Activated naive CD8-positive, alpha-beta T cell treated with anti-CD3 and anti-CD28 coated beads for 36 hours (primary cell): ENCODE measurements around the gene RPRD2. TPM values are rescaled to one million over a fixed set of nuclear protein-coding genes. Genes with fewer than 3 reads are reported as not detected.

Experiments
- DNase-seq: peaks from one replicate; pipeline ENCODE4 v3.0.0; 2021
- H3K27ac Mint-ChIP-seq: one replicate; pipeline ENCODE4 v1.8.0; 2022; ENCODE audit warnings: mild to moderate bottlenecking, moderate library complexity, mixed read lengths
- H3K27me3 Mint-ChIP-seq: one replicate; pipeline ENCODE4 v1.8.0; 2022; ENCODE audit warnings: mild to moderate bottlenecking, mixed read lengths
- H3K36me3 Mint-ChIP-seq: one replicate; pipeline ENCODE4 v1.8.0; 2021; ENCODE audit warnings: mild to moderate bottlenecking, mixed read lengths
- H3K4me1 Mint-ChIP-seq: one replicate; pipeline ENCODE4 v1.8.0; 2021; ENCODE audit warnings: mixed read lengths
- H3K4me3 Mint-ChIP-seq: one replicate; pipeline ENCODE4 v1.8.0; 2022; ENCODE audit warnings: mild to moderate bottlenecking, moderate library complexity, mixed read lengths
- H3K9me3 Mint-ChIP-seq: one replicate; pipeline ENCODE4 v1.8.0; 2022; ENCODE audit warnings: mixed read lengths
- total RNA-seq, 2 experiments: library from RNA; stranded (reverse); gene quantifications; one replicate each; pipeline ENCODE4 v1.2.3, GENCODE V29; 2021

Gene RPRD2
- total RNA-seq, 2 experiments from 2014 or later = 21.7 to 22.8 TPM

- H3K27me3 Mint-ChIP-seq = no peaks in the 10 kb centered on the region
- no peak for DNase-seq
- no peak overlapping the region for H3K4me3 Mint-ChIP-seq
- H3K9me3 Mint-ChIP-seq = no peaks in the 10 kb centered on the region
- H3K4me1 Mint-ChIP-seq = peaks cover 53% of the 10 kb centered on the region
- no peak overlapping the region for H3K27ac Mint-ChIP-seq
- H3K36me3 Mint-ChIP-seq = no peaks in the 10 kb centered on the region
Observed at GRCh38 chr1:150409504-150410362, 45.8 kb downstream of the RPRD2 start.

DNA sequence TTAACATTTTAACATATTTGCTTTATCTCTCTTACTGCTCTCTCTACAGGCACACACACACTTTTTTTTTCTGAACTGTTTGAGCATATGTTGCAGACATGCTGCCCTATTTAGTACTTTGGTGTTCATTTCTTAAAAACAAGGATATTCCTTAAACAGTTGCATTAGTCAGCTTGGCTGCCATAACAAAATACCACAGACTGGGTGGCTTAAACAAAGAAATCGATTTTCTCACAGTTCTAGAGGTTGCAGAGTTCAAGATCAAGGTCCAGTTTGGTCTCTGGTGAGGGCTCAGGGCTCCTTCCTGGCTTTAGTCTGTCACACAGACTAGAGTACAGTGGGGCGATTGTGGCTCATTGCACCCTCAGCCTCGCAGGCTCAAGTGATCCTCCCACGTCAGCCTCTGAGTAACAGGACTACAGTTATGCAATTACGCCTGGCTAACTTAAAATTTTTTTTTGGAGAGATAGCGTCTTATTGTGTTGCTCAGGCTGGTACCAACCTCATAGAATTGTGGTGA is 46.7 kb downstream of the RPRD2 start:
- H3K9me3 Mint-ChIP-seq = no peaks in the 10 kb centered on the region
- H3K36me3 Mint-ChIP-seq = no peaks in the 10 kb centered on the region
- DNase-seq = no peak
- H3K4me3 Mint-ChIP-seq = no peak overlapping the region
- H3K27ac Mint-ChIP-seq = no peak overlapping the region
- H3K4me1 Mint-ChIP-seq = peaks cover 50% of the 10 kb centered on the region
- no peaks in the 10 kb centered on the region for H3K27me3 Mint-ChIP-seq

DNA sequence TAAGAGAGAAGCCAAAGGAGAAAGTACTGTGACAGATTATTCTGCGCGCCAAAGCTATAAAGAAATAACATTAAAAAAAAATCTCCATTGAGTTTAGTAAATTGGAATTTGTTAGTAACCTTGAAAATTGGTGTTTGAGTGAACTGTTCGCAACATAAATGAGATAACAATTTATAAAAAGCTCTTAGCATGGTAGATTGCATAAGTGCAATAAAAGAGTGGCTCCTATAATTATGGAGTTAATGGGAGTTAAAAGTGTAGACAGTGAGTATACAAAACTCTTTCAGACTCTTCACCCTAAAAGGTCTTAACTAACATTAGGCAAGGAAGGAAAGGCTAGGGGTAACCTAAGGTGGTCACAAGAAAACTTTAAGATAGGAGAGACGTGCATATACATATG is 50.6 kb downstream of the RPRD2 start:
- Mint-ChIP-seq H3K27ac (no peak overlapping the region), H3K4me3 (no peak overlapping the region), H3K36me3 (peaks cover 14% of the 10 kb centered on the region), H3K9me3 (no peaks in the 10 kb centered on the region), H3K27me3 (no peaks in the 10 kb centered on the region), H3K4me1 (peaks cover 48% of the 10 kb centered on the region)
- DNase-seq = no peak

- no peak overlapping the region for H3K27ac Mint-ChIP-seq
- no peaks in the 10 kb centered on the region for H3K27me3 Mint-ChIP-seq
- H3K9me3 Mint-ChIP-seq = no peaks in the 10 kb centered on the region
- H3K36me3 Mint-ChIP-seq = peaks cover 16% of the 10 kb centered on the region
- peaks cover 37% of the 10 kb centered on the region for H3K4me1 Mint-ChIP-seq
- H3K4me3 Mint-ChIP-seq = no peak overlapping the region
- no peak for DNase-seq
Observed at GRCh38 chr1:150415800-150416199, 51.9 kb downstream of the RPRD2 start.

DNA sequence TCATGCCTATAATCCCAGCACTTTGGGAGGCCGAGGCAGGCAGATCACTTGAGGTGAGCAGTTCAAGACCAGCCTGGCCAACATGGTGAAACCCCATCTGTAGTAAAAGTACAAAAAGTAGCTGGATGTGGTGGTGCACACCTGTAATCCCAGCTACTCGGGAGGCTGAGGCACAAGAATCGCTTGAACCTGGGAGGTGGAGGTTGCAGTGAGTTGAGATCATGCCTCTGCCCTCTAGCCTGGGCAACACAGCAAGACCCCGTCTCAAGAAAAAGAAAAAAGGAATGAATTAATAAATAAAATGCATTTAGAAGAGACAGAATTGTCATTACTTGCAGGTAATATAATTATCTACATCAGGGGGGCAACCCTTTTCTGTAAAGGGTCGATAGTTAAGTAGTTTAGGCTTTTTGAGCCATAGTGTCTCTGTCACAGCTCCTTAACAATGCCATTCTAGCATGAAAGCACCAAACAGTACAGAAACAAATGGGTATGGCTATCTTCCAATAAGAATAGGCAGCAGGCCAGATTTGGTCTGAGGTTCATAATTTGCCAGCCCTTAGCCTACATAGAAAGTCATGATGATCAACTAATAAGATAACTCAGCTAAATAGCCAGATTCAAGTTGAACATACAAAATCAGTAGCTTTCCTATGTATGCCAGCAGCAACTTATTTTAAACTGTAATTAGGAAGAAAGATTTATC is 56.8 kb downstream of the RPRD2 start:
- H3K36me3 Mint-ChIP-seq = peaks cover 16% of the 10 kb centered on the region
- no peak overlapping the region for H3K27ac Mint-ChIP-seq
- H3K9me3 Mint-ChIP-seq = no peaks in the 10 kb centered on the region
- no peaks in the 10 kb centered on the region for H3K27me3 Mint-ChIP-seq
- no peak for DNase-seq
- peaks cover 21% of the 10 kb centered on the region for H3K4me1 Mint-ChIP-seq
- no peak overlapping the region for H3K4me3 Mint-ChIP-seq

GRCh38 chr1:150422541-150422940 is 58.6 kb downstream of the RPRD2 start:
- Mint-ChIP-seq H3K27me3 (no peaks in the 10 kb centered on the region), H3K36me3 (peaks cover 6% of the 10 kb centered on the region), H3K9me3 (no peaks in the 10 kb centered on the region), H3K27ac (no peak overlapping the region), H3K4me3 (no peak overlapping the region), H3K4me1 (peaks cover 9% of the 10 kb centered on the region)
- no peak for DNase-seq

DNA sequence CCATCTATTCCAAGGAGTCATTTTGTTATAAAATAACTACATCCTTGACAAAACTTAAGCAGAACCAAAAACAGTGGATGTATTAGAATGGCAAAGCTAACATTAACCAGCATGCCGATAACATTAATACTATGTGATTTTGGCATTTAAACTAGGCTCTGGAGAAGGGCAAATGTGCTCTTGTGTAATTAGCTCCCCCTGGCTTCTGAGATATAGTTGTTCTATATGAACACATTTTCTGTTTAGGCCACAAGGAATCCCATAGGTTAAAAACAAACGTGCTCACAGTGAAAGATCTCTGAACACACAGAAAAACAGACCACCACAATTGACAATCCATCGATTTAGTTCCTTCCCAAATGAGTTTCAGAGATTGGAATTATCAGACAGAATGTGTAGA is 65.9 kb downstream of the RPRD2 start:
- no peaks in the 10 kb centered on the region for H3K27me3 Mint-ChIP-seq
- peaks cover 9% of the 10 kb centered on the region for H3K4me1 Mint-ChIP-seq
- DNase-seq = no peak
- no peak overlapping the region for H3K27ac Mint-ChIP-seq
- no peak overlapping the region for H3K4me3 Mint-ChIP-seq
- peaks cover 4% of the 10 kb centered on the region for H3K36me3 Mint-ChIP-seq
- H3K9me3 Mint-ChIP-seq = no peaks in the 10 kb centered on the region

GRCh38 chr1:150441121-150441520 is 77.2 kb downstream of the RPRD2 start:
- Mint-ChIP-seq H3K36me3 (peaks cover 8% of the 10 kb centered on the region), H3K4me3 (no peak overlapping the region), H3K27me3 (no peaks in the 10 kb centered on the region), H3K27ac (no peak overlapping the region), H3K9me3 (no peaks in the 10 kb centered on the region), H3K4me1 (peaks cover 5% of the 10 kb centered on the region)
- DNase-seq = no peak

GRCh38 chr1:150444232-150444631 is 80.3 kb downstream of the RPRD2 start:
- no peaks in the 10 kb centered on the region for H3K27me3 Mint-ChIP-seq
- no peak for DNase-seq
- peak overlapping the region; percentile 77 for H3K27ac Mint-ChIP-seq
- H3K9me3 Mint-ChIP-seq = no peaks in the 10 kb centered on the region
- H3K4me3 Mint-ChIP-seq = no peak overlapping the region
- peaks cover 5% of the 10 kb centered on the region for H3K4me1 Mint-ChIP-seq
- H3K36me3 Mint-ChIP-seq = peaks cover 8% of the 10 kb centered on the region

DNA sequence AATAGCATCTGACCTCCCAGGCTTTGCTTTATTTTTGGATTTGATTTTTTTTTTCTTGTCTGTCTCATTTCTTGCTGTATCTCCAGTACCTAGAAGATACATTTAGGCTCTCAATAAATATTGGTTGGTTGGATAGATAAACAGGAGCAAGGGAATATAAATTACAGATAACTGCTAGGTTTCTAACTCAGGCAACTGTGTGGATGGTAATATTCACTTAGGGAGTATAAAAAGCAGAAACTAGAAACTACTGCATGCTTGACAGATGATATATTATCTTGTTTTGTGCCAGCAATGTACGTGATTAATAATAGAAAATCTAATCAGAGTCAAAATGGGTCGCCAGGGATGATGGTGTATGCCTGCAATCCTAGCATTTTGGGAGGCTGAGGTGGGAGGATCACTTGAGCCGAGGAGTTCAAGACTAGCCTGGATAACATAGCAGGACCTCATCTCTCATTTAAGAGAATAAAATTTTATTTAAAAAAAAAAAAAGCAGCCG is 92.2 kb downstream of the RPRD2 start:
- Mint-ChIP-seq H3K27ac (peak overlapping the region; percentile 16), H3K4me1 (peaks cover 4% of the 10 kb centered on the region), H3K9me3 (no peaks in the 10 kb centered on the region), H3K4me3 (no peak overlapping the region), H3K27me3 (no peaks in the 10 kb centered on the region), H3K36me3 (peaks cover 6% of the 10 kb centered on the region)
- DNase-seq = no peak

DNA sequence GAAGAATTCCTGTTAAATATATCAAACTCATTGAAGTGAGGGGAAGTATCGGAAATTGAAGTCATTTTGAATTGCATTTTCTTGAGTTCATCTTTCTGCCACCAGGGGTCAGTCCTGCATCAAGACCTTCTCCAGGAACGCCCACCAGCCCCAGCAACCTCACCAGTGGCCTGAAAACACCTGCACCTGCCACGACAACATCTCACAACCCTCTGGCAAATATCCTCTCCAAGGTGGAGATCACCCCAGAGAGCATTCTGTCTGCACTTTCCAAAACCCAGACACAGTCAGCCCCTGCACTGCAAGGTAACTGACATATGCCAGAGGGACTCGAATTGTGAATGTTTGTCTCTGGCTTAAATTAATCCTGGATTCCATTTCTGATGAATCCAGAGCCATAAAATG is 100.5 kb downstream of the RPRD2 start:
- Mint-ChIP-seq H3K9me3 (no peaks in the 10 kb centered on the region), H3K4me1 (no peaks in the 10 kb centered on the region), H3K27ac (no peak overlapping the region), H3K36me3 (peaks cover 4% of the 10 kb centered on the region), H3K4me3 (no peak overlapping the region), H3K27me3 (no peaks in the 10 kb centered on the region)
- peak; percentile 64 for DNase-seq

DNA sequence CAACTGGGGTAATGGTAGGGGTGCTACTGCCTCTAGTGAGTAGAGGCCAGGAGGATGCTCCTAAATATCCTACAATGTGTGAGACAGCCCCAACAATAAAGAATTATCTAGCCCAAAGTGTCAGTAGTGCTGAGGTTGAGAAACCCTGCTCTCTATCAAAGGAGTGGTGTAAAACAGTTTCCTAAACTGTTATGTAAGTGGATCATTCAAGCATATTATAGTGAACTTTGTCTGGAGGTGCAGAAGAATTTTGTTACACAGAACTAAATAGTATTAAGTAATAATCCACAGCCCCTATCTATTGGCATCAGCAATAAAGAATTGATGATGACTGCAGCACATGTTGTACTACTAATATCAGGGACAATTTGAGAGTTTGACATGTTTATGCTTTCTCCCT is 103.0 kb downstream of the RPRD2 start:
- H3K4me3 Mint-ChIP-seq = no peak overlapping the region
- H3K27ac Mint-ChIP-seq = no peak overlapping the region
- H3K4me1 Mint-ChIP-seq = no peaks in the 10 kb centered on the region
- H3K9me3 Mint-ChIP-seq = no peaks in the 10 kb centered on the region
- no peaks in the 10 kb centered on the region for H3K27me3 Mint-ChIP-seq
- peaks cover 18% of the 10 kb centered on the region for H3K36me3 Mint-ChIP-seq
- no peak for DNase-seq

GRCh38 chr1:150469291-150469690 is 105.3 kb downstream of the RPRD2 start:
- no peak for DNase-seq
- Mint-ChIP-seq H3K9me3 (no peaks in the 10 kb centered on the region), H3K27ac (no peak overlapping the region), H3K4me1 (no peaks in the 10 kb centered on the region), H3K4me3 (no peak overlapping the region), H3K36me3 (peaks cover 17% of the 10 kb centered on the region), H3K27me3 (no peaks in the 10 kb centered on the region)

GRCh38 chr1:150472601-150473200 is 108.8 kb downstream of the RPRD2 start:
- Mint-ChIP-seq H3K36me3 (peaks cover 14% of the 10 kb centered on the region), H3K4me3 (no peak overlapping the region), H3K27ac (no peak overlapping the region), H3K27me3 (no peaks in the 10 kb centered on the region), H3K9me3 (no peaks in the 10 kb centered on the region), H3K4me1 (peaks cover 11% of the 10 kb centered on the region)
- no peak for DNase-seq

DNA sequence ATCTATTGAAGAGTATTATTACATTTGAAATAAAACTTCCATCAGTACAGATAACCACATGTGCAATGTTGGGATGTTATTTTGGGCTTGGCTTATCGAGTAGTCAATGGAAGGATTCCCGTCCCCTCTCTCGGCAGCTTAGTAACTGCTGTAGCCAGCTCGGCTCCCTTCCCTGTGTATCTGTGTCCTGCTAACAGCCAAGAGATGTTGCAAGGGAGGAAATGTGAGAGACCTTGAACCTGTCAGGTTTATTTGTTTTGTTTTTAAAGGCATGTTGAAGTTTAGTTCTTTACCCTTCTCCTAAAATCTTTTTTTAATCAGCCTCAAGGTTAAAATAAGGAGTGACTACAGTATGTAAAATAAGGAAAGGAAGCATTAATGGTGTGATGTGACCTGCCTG is 109.7 kb downstream of the RPRD2 start:
- H3K4me1 Mint-ChIP-seq = peaks cover 14% of the 10 kb centered on the region
- no peaks in the 10 kb centered on the region for H3K27me3 Mint-ChIP-seq
- H3K9me3 Mint-ChIP-seq = no peaks in the 10 kb centered on the region
- H3K36me3 Mint-ChIP-seq = peaks cover 14% of the 10 kb centered on the region
- no peak overlapping the region for H3K27ac Mint-ChIP-seq
- H3K4me3 Mint-ChIP-seq = no peak overlapping the region
- DNase-seq = no peak
